AG10803 (cell line): ENCODE measurements around the gene ASPHD2.

ENCODE experiments used
- DNase-seq: peaks from one replicate; pipeline ENCODE4 v3.0.0; 2010; ENCODE audit warnings: low read depth
- H3K4me3 ChIP-seq: 2 replicates; pipeline ENCODE4 v1.5.1; 2011; ENCODE audit warnings: mild to moderate bottlenecking, low read length, control low read depth
- TF ChIP-seq, protein P1 (sequence below): conservative IDR thresholded peaks from 2 replicates; pipeline ENCODE4 v1.5.1; 2011; ENCODE audit warnings: mild to moderate bottlenecking, low read length, control low read depth, inconsistent platforms

The ASPHD2 gene

GRCh38 chr22:26453812-26454500 is 24.9 kb downstream of the ASPHD2 start:
- no peak for DNase-seq
- TF ChIP-seq, protein P1, sequence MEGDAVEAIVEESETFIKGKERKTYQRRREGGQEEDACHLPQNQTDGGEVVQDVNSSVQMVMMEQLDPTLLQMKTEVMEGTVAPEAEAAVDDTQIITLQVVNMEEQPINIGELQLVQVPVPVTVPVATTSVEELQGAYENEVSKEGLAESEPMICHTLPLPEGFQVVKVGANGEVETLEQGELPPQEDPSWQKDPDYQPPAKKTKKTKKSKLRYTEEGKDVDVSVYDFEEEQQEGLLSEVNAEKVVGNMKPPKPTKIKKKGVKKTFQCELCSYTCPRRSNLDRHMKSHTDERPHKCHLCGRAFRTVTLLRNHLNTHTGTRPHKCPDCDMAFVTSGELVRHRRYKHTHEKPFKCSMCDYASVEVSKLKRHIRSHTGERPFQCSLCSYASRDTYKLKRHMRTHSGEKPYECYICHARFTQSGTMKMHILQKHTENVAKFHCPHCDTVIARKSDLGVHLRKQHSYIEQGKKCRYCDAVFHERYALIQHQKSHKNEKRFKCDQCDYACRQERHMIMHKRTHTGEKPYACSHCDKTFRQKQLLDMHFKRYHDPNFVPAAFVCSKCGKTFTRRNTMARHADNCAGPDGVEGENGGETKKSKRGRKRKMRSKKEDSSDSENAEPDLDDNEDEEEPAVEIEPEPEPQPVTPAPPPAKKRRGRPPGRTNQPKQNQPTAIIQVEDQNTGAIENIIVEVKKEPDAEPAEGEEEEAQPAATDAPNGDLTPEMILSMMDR: no peak
- no peak overlapping the region for H3K4me3 ChIP-seq

GRCh38 chr22:26457661-26458272 is 28.7 kb downstream of the ASPHD2 start:
- TF ChIP-seq, protein P1: no peak
- no peak for DNase-seq
- no peak overlapping the region for H3K4me3 ChIP-seq

- no peak overlapping the region for H3K4me3 ChIP-seq
- TF ChIP-seq, protein P1: no peak
- no peak for DNase-seq
Observed at GRCh38 chr22:26460202-26460601, 31.1 kb downstream of the ASPHD2 start.

DNA sequence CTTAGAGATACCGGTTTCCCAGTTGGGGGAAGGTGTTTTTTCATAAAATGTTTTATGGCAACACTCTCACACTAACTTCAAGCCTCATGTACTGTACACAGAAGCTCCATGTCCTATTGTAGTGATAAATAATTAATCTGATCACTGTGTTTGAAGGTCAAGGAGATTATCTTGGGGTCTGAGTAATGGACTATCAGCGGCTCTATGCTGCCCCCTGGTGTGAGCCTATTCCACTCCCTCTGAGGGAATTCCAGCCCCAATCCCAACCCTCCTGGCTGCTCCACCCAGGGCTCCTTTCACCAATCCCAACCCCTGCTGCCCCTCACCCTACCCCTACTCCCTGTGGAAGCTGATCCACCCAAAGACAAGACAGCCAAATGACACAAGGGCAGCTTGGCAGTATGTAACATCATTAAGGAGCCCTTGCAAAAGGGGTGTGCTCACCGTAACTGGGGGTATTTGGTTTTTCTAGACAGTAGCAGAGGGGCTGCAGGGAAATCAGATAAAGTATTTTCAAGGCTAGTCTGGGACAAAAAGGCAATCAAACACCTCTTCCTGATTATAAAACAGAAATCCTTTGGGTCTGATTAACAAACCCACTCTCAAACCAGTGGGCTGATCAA is 32.2 kb downstream of the ASPHD2 start:
- DNase-seq: peak; percentile 30
- TF ChIP-seq, protein P1: peak; percentile 88
- H3K4me3 ChIP-seq: no peak overlapping the region

DNA sequence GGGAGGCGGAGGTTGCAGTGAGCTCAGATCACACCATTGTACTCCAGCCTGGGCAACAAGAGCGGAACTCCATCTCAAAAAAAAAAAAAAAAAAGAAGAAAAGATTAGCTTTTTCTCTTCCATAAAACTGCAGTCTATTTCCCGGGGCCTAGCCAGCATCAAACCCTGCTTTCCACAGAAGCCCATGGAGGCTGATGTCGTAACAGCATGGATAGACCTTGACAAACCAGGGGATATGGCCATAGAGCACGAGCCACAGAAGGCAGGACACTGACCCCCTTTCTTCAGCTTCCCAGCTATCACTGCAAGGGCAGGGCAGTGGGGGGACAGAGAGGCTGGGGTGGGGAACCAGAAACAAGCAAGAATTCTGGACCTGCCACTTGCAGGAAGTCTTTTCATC is 33.0 kb downstream of the ASPHD2 start:
- no peak overlapping the region for H3K4me3 ChIP-seq
- DNase-seq: no peak
- TF ChIP-seq, protein P1: no peak

DNA sequence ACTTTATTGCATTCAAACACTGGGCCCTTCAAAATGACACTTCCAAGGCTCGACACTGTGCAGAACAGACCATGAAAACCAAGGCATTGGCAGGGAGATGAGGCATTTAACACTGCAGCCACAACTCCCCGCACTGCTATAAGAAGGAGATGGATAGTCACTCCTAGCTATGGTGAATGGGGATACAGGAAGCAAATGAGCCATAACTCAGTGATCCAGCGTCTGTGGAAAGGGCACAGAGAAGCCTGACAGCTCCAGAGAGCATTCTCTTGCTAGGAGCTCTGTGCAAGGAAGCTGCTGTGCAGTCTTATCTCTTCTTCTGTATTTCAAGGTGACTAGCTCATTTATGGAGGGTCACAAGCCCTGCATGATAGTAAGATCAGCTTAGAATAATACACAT is 33.6 kb downstream of the ASPHD2 start:
- H3K4me3 ChIP-seq: no peak overlapping the region
- TF ChIP-seq, protein P1: no peak
- no peak for DNase-seq

GRCh38 chr22:26463101-26463661 is 34.1 kb downstream of the ASPHD2 start:
- TF ChIP-seq, protein P1: no peak
- no peak overlapping the region for H3K4me3 ChIP-seq
- DNase-seq: no peak
